GM23248 (cell line): ENCODE measurements around the gene KLHL3. TPM values are rescaled to one million over a fixed set of nuclear protein-coding genes. Genes with fewer than 3 reads are reported as not detected.

Experiments
- DNase-seq: peaks from one replicate; pipeline ENCODE4 v3.0.0-alpha.2; 2015
- H2AFZ ChIP-seq: fragments of 200-600 bp; sonication (generic); 2 replicates; pipeline ENCODE4 v1.6.1; 2016; ENCODE audit warnings: antibody characterized with exemption
- H3F3A ChIP-seq: fragments of 200-600 bp; sonication (generic); 2 replicates; pipeline ENCODE4 v1.6.1; 2016; ENCODE audit warnings: mild to moderate bottlenecking, antibody characterized with exemption, mixed run types; ENCODE audit not compliant: insufficient read depth
- H3K27ac ChIP-seq: fragments of 200-600 bp; sonication (generic); 2 replicates; pipeline ENCODE4 v1.5.1; 2016; ENCODE audit warnings: mild to moderate bottlenecking
- H3K27me3 ChIP-seq: fragments of 200-600 bp; sonication (generic); replicated peaks from 2 replicates; pipeline ENCODE4 v1.6.1; 2016; ENCODE audit warnings: mild to moderate bottlenecking; ENCODE audit not compliant: insufficient read depth
- H3K36me3 ChIP-seq: fragments of 200-600 bp; sonication (generic); 2 replicates; pipeline ENCODE4 v1.6.1; 2016; ENCODE audit warnings: low read depth, mild to moderate bottlenecking
- H3K4me1 ChIP-seq: fragments of 200-600 bp; sonication (generic); 2 replicates; pipeline ENCODE4 v1.6.1; 2016; ENCODE audit warnings: mild to moderate bottlenecking; ENCODE audit not compliant: insufficient read depth
- H3K4me2 ChIP-seq: fragments of 200-600 bp; sonication (generic); one replicate; pipeline ENCODE4 v1.6.1; 2016; ENCODE audit warnings: mild to moderate bottlenecking; ENCODE audit not compliant: unreplicated experiment
- H3K4me3 ChIP-seq: fragments of 200-600 bp; sonication (generic); 2 replicates; pipeline ENCODE4 v1.5.1; 2016; ENCODE audit warnings: mild to moderate bottlenecking
- H3K79me2 ChIP-seq: fragments of 200-600 bp; sonication (generic); 2 replicates; pipeline ENCODE4 v1.6.1; 2016; ENCODE audit warnings: mild to moderate bottlenecking; ENCODE audit not compliant: insufficient read depth
- H3K9ac ChIP-seq: fragments of 200-600 bp; sonication (generic); 2 replicates; pipeline ENCODE4 v1.6.1; 2016; ENCODE audit warnings: mild to moderate bottlenecking
- H3K9me2 ChIP-seq: fragments of 200-600 bp; sonication (generic); 2 replicates; pipeline ENCODE4 v1.6.1; 2016; ENCODE audit warnings: mixed run types, mild to moderate bottlenecking, moderate library complexity; ENCODE audit not compliant: insufficient read depth
- H3K9me3 ChIP-seq: fragments of 200-600 bp; sonication (generic); one replicate; pipeline ENCODE4 v1.6.1; 2017; ENCODE audit warnings: low read depth
- H4K20me1 ChIP-seq: fragments of 200-600 bp; sonication (generic); 2 replicates; pipeline ENCODE4 v1.6.0; 2016; ENCODE audit not compliant: insufficient read depth
- EZH2 ChIP-seq: fragments of 200-600 bp; sonication (generic); IDR thresholded peaks from 2 replicates; pipeline ENCODE4 v1.6.1; 2018; ENCODE audit warnings: antibody characterized with exemption, mild to moderate bottlenecking; ENCODE audit not compliant: insufficient read depth, poor library complexity, severe bottlenecking
- EZH2phosphoT487 ChIP-seq: fragments of 200-600 bp; sonication (generic); IDR thresholded peaks from 2 replicates; pipeline ENCODE4 v1.6.1; 2018; ENCODE audit warnings: antibody characterized with exemption, moderate library complexity, mild to moderate bottlenecking, low read depth; ENCODE audit not compliant: insufficient read depth
- WGBS, 2 experiments: methylation state at CpG; one replicate each; pipeline ENCODE4 v1.1.6; 2015 to 2017; ENCODE audit warnings: low lambda C conversion rate in 2 of 2, low coverage in 1 of 2; ENCODE audit errors: missing lambda C conversion rate in 2 of 2; 5-methylcytosine and 5-hydroxymethylcytosine counted together
- in situ Hi-C: fragments of 300-500 bp; cut with MboI; formaldehyde crosslinking; loops from 2 replicates; pipeline ENCODE4 v1.15.0; 2020
- polyA plus RNA-seq: library from polyadenylated mRNA; unstranded; fragments of >200 nt; fragmentation: Nextera tagmentation; extraction: Ambion mirVana; gene quantifications from 2 replicates; pipeline ENCODE4 v1.2.1, GENCODE V29; 2016
- total RNA-seq: library from RNA; depleted of rRNA; stranded (reverse); fragments of >200 nt; shearing (Covaris generic); gene quantifications from 2 replicates; pipeline ENCODE4 v1.2.3, GENCODE V29; 2014; rRNA removed

KLHL3 gene, protein sequence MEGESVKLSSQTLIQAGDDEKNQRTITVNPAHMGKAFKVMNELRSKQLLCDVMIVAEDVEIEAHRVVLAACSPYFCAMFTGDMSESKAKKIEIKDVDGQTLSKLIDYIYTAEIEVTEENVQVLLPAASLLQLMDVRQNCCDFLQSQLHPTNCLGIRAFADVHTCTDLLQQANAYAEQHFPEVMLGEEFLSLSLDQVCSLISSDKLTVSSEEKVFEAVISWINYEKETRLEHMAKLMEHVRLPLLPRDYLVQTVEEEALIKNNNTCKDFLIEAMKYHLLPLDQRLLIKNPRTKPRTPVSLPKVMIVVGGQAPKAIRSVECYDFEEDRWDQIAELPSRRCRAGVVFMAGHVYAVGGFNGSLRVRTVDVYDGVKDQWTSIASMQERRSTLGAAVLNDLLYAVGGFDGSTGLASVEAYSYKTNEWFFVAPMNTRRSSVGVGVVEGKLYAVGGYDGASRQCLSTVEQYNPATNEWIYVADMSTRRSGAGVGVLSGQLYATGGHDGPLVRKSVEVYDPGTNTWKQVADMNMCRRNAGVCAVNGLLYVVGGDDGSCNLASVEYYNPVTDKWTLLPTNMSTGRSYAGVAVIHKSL
- total RNA-seq, result 0.51 and 1.3 TPM in 2 replicates
- 1.1 and 1.7 TPM in 2 replicates for polyA plus RNA-seq

DNA sequence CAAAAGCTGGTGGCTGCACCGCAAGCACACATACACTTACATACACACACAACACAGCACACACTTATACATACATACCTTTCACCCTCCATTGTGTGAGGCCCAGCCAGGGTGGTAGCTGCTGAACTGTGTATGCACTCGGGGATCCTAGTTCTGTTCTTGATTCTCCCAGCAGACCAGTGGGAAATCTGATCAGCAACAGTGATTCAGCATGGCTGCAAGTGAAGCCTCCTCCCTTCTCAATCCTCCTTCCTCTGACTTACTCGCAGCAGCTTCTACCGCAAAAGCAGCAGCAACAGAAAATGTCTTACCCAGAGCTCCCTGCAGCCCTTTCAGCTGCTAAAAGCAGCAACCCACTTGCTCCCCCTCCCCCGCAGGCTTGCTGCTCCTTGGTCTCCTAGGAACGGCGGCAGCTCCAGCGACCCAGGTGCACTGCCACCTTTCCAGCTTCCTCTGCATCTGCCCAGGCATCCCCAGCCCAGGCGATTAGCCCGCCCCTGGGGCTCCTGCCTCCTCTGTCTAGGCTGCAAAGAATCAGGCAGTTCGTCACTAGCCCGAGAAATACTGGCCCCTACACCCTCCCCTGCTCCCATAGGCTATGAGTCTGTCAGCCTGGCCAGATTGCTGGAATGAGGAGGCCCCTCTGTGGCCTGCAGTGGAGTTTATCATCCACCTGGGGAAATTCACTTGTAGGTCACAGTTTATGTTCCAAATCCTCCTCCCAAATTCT is at the start of gene KLHL3:
Gene KLHL3, minus strand, starts transcription at position 535 of the 730 bp plus-strand sequence. Its CDS starts 443 bp downstream, at position 92.
- Histone ChIP-seq H3K4me3 (peak within 1 kb of the TSS; percentile 75), H2AFZ (peak within 1 kb of the TSS; percentile 96), H3K36me3 (no peaks in the 10 kb centered on the region), H3K9me3 (no peaks in the 10 kb centered on the region), H3K4me1 (peaks cover 20% of the 10 kb centered on the region), H4K20me1 (no peaks in the 10 kb centered on the region), H3K9ac (peak within 1 kb of the TSS; percentile 60), H3K27ac (peak within 1 kb of the TSS; percentile 49), H3K4me2 (peak within 1 kb of the TSS; percentile 99), H3K79me2 (no peaks in the 10 kb centered on the region), H3K27me3 (no peaks in the 10 kb centered on the region), H3K9me2 (no peaks in the 10 kb centered on the region), H3F3A (peaks cover 24% of the 10 kb centered on the region)
- WGBS, 2 experiments, result 1 to 3% methylated on average over 11 to 12 of the region's 12 CpGs
- peak; percentile 77 for DNase-seq
- in situ Hi-C loops, result loop anchor here (25.0 kb wide), 2 partner anchors 98 to 398 kb away; no protein-coding TSS in a partner anchor
- TF ChIP-seq EZH2phosphoT487, result no peak
- no peak for TF ChIP-seq EZH2

DNA sequence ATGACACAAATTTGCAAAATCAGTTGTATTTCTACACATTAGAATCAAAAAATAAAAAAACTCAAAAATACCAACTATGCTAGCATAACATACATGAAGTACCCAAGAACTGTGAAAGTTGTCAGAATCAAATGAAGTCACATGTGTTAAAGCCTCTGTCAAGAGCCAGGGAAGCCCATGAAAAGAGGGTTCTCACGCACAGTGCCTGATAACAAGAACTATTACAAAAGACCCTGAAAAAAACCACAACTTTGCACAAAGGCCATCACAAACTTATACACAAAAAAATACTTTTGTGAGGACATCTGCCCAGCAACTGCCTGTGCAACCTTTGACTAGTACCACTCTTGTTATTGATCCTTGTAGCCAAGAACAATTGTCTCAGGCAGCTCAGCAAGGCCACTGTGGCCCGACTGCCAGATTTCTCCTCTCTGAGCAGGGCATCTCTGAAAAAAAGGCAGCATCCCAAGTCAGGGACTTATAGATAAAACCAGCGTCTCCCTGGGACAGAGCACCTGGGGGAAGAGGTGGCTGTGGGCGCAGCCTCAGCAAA is 47.2 kb upstream of the KLHL3 start:
- H3K9me3 ChIP-seq, result no peaks in the 10 kb centered on the region
- no peaks in the 10 kb centered on the region for H3K36me3 ChIP-seq
- no peak overlapping the region for H3K4me2 ChIP-seq
- H3F3A ChIP-seq, result no peaks in the 10 kb centered on the region
- no peak overlapping the region for H3K27ac ChIP-seq
- no peaks in the 10 kb centered on the region for H3K4me1 ChIP-seq
- DNase-seq, result no peak
- H3K79me2 ChIP-seq, result no peaks in the 10 kb centered on the region
- 0 out of 2 replicates have a peak, but pooled peaks cover 14% of the 10 kb centered on the region for H3K27me3 ChIP-seq
- in situ Hi-C loops, result no loop called here
- H4K20me1 ChIP-seq, result no peaks in the 10 kb centered on the region
- no peak for TF ChIP-seq EZH2phosphoT487
- TF ChIP-seq EZH2, result no peak
- no peak overlapping the region for H3K9ac ChIP-seq
- H2AFZ ChIP-seq, result no peak overlapping the region
- no peak overlapping the region for H3K4me3 ChIP-seq
- H3K9me2 ChIP-seq, result no peaks in the 10 kb centered on the region
- 76 to 77% methylated on average over 4 of the region's 4 CpGs for WGBS, 2 experiments

DNA sequence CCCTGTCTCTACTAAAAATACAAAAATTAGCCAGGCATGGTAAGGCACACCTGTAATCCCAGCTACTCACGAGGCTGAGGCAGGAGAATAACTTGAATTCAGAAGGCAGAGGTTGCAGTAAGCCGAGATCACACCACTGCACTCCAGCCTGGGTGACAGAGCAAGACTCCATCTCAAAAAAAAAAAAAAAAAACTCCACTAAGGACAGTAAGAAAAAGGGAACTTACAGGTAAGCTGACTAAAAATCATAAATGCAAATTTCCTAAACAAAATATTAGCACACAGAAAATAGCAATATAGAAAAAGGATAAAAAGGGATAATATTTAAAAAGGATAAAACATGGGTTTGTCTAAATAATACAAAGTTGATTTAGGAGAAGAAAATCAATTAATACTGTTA is 46.2 kb upstream of the KLHL3 start:
- Histone ChIP-seq H3K36me3 (no peaks in the 10 kb centered on the region), H3K9me2 (no peaks in the 10 kb centered on the region), H3K9ac (no peak overlapping the region), H3K27me3 (0 out of 2 replicates have a peak, but pooled peaks cover 14% of the 10 kb centered on the region), H3K9me3 (no peaks in the 10 kb centered on the region), H3K79me2 (no peaks in the 10 kb centered on the region), H4K20me1 (no peaks in the 10 kb centered on the region), H3K27ac (no peak overlapping the region), H3K4me1 (no peaks in the 10 kb centered on the region), H2AFZ (no peak overlapping the region), H3K4me3 (no peak overlapping the region), H3K4me2 (no peak overlapping the region), H3F3A (no peaks in the 10 kb centered on the region)
- TF ChIP-seq EZH2 (no peak), EZH2phosphoT487 (no peak)
- no peak for DNase-seq
- in situ Hi-C loops, result no loop called here
- 56 to 64% methylated on average over 2 of the region's 2 CpGs for WGBS, 2 experiments
